GM12892 (cell line): ENCODE measurements around the gene XPO5.
"Not testable (repeated sequence)": the region's sequence is repeated elsewhere in the genome, so short reads cannot be mapped to it uniquely, and the experiment has no call there.

Source experiments
- DNase-seq: peaks from one replicate; pipeline ENCODE4 v3.0.0; 2011; ENCODE audit not compliant: insufficient read length
- FAIRE-seq: peaks from 2 replicates; lab custom pipeline; 2011; peaks lifted over from hg19 to GRCh38; lab: Jason Lieb, UNC
- POLR2A ChIP-seq: IDR thresholded peaks from 2 replicates; pipeline ENCODE4 v1.6.1; 2011; ENCODE audit warnings: low read depth, low read length, control low read depth
- POLR2AphosphoS5 ChIP-seq: IDR thresholded peaks from 2 replicates; pipeline ENCODE4 v1.6.1; 2011; ENCODE audit warnings: low read depth, low read length, control low read depth
- TAF1 ChIP-seq: IDR thresholded peaks from 2 replicates; pipeline ENCODE4 v1.6.1; 2011; ENCODE audit warnings: low read depth, mild to moderate bottlenecking, control low read depth, low read length, borderline replicate concordance

Gene XPO5

GRCh38 chr6:43500921-43501320, 74.9 kb downstream of the XPO5 start:
- DNase-seq, result no peak
- no peak for FAIRE-seq
- TF ChIP-seq POLR2A (no peak), TAF1 (no peak), POLR2AphosphoS5 (no peak)

GRCh38 chr6:43499028-43499815, 76.6 kb downstream of the XPO5 start:
- DNase-seq (no peak), FAIRE-seq (no peak)
- TF ChIP-seq POLR2A (no peak), TAF1 (no peak), POLR2AphosphoS5 (no peak)

- DNase-seq, FAIRE-seq: not testable (repeated sequence)
Observed at GRCh38 chr6:43498291-43498690, 77.5 kb downstream of the XPO5 start.

GRCh38 chr6:43497689-43498088, 78.1 kb downstream of the XPO5 start:
- DNase-seq (no peak), FAIRE-seq (no peak)
- TF ChIP-seq POLR2AphosphoS5 (no peak), TAF1 (no peak), POLR2A (no peak)

GRCh38 chr6:43497129-43497396, 78.8 kb downstream of the XPO5 start:
- FAIRE-seq (no peak), DNase-seq (no peak)
- no peak for TF ChIP-seq POLR2AphosphoS5
- TF ChIP-seq POLR2A, result no peak
- TF ChIP-seq TAF1, result no peak

- no peak for TF ChIP-seq POLR2AphosphoS5
- TF ChIP-seq POLR2A, result no peak
- no peak for TF ChIP-seq TAF1
- peak; percentile 54 for FAIRE-seq
- DNase-seq, result no peak
Observed at GRCh38 chr6:43496370-43497128, 79.3 kb downstream of the XPO5 start.

GRCh38 chr6:43495409-43495941, 80.4 kb downstream of the XPO5 start:
- no peak for DNase-seq
- FAIRE-seq, result no peak
- TF ChIP-seq TAF1 (no peak), POLR2AphosphoS5 (no peak), POLR2A (no peak)

- DNase-seq, result no peak
- TF ChIP-seq POLR2A (no peak), TAF1 (no peak), POLR2AphosphoS5 (no peak)
- FAIRE-seq, result no peak
Observed at GRCh38 chr6:43494766-43495165, 81.1 kb downstream of the XPO5 start.

- DNase-seq (no peak), FAIRE-seq (no peak)
- no peak for TF ChIP-seq TAF1
- no peak for TF ChIP-seq POLR2A
Observed at GRCh38 chr6:43494321-43494720, 81.5 kb downstream of the XPO5 start.

- TF ChIP-seq POLR2AphosphoS5 (no peak), POLR2A (no peak), TAF1 (no peak)
- no peak for FAIRE-seq
- DNase-seq, result no peak
Observed at GRCh38 chr6:43493833-43494232, 82.0 kb downstream of the XPO5 start.

- DNase-seq (no peak), FAIRE-seq (no peak)
- TF ChIP-seq POLR2AphosphoS5, result no peak
- TF ChIP-seq POLR2A, result no peak
- no peak for TF ChIP-seq TAF1
Observed at GRCh38 chr6:43493230-43493629, 82.6 kb downstream of the XPO5 start.

GRCh38 chr6:43492673-43493072, 83.2 kb downstream of the XPO5 start:
- no peak for FAIRE-seq
- DNase-seq, result no peak
- TF ChIP-seq POLR2AphosphoS5 (no peak), TAF1 (no peak), POLR2A (no peak)

GRCh38 chr6:43491750-43492661, 83.8 kb downstream of the XPO5 start:
- no peak for FAIRE-seq
- TF ChIP-seq POLR2AphosphoS5 (no peak), TAF1 (no peak)
- DNase-seq, result no peak
